Activated B cell treated with CpG ODN at 0.5 μM for 24 hours (primary cell): ENCODE results near the gene KNSTRN. TPM values are rescaled to one million over a fixed set of nuclear protein-coding genes. Genes with fewer than 3 reads are reported as not detected.

Experiments
- ATAC-seq: fragments of 200-7000 bp; cut with Tn5 transposase; one replicate; pipeline ENCODE4 v1.10.0; 2021; ENCODE audit warnings: low read depth, mild to moderate bottlenecking, moderate library complexity
- CTCF ChIA-PET: fragments of 350-600 bp; sonication (Branson Sonifier 250); formaldehyde crosslinking; loops from one replicate; lab custom pipeline; 2021; ENCODE audit warnings: antibody characterized with exemption; lab: Charles Lee
- POLR2A ChIA-PET: fragments of 350-600 bp; sonication (Branson Sonifier 250); formaldehyde crosslinking; loops from one replicate; lab custom pipeline; 2021; ENCODE audit warnings: antibody characterized with exemption; lab: Charles Lee
- DNase-seq: peaks from one replicate; pipeline ENCODE4 v3.0.0; 2022
- H3K27ac Mint-ChIP-seq: one replicate; pipeline ENCODE4 v1.8.0; 2020; ENCODE audit warnings: mixed read lengths
- H3K27me3 Mint-ChIP-seq: one replicate; pipeline ENCODE4 v1.8.0; 2021; ENCODE audit warnings: mixed read lengths
- H3K36me3 Mint-ChIP-seq: one replicate; pipeline ENCODE4 v1.8.0; 2021; ENCODE audit warnings: low read depth, mixed read lengths
- H3K4me1 Mint-ChIP-seq: one replicate; pipeline ENCODE4 v1.8.0; 2021; ENCODE audit warnings: mixed read lengths
- H3K4me3 Mint-ChIP-seq: one replicate; pipeline ENCODE4 v1.8.0; 2020; ENCODE audit warnings: mild to moderate bottlenecking, mixed read lengths
- H3K9me3 Mint-ChIP-seq: one replicate; pipeline ENCODE4 v1.8.0; 2020; ENCODE audit warnings: mixed read lengths
- CTCF ChIP-seq: fragments of 200-600 bp; IDR thresholded peaks from one replicate; pipeline ENCODE4 v1.8.0; 2022; ENCODE audit warnings: antibody characterized with exemption, mild to moderate bottlenecking
- intact Hi-C: fragments of 100-400 bp; cut with micrococcal nuclease; formaldehyde crosslinking; loops from one replicate; pipeline ENCODE4 v1.15.1; 2024
- total RNA-seq: library from RNA; stranded (reverse); gene quantifications from 2 replicates; pipeline ENCODE4 v1.2.3, GENCODE V29; 2022

The KNSTRN gene
- total RNA-seq, 1 donor from 2014 or later: 11.5 TPM

- no peak overlapping the region for H3K4me3 Mint-ChIP-seq
- no peak for ATAC-seq
- ChIA-PET CTCF (interaction anchor here (0.6 to 8.8 kb wide), 4 partner anchors 77 to 152 kb away, joined by 3 to 113 read pairs (median 3); no protein-coding TSS in a partner anchor), POLR2A (no interaction called here)
- H3K36me3 Mint-ChIP-seq: peaks cover 5% of the 10 kb centered on the region
- intact Hi-C loops: loop anchor here (10.0 kb wide), 1 partner anchor 382 kb away; no protein-coding TSS in a partner anchor
- no peaks in the 10 kb centered on the region for H3K9me3 Mint-ChIP-seq
- no peak for DNase-seq
- H3K27me3 Mint-ChIP-seq: no peaks in the 10 kb centered on the region
- no peak overlapping the region for H3K27ac Mint-ChIP-seq
- TF ChIP-seq CTCF: no peak
- no peaks in the 10 kb centered on the region for H3K4me1 Mint-ChIP-seq
Measured at GRCh38 chr15:40427188-40427587, 44.7 kb downstream of the KNSTRN start.

DNA sequence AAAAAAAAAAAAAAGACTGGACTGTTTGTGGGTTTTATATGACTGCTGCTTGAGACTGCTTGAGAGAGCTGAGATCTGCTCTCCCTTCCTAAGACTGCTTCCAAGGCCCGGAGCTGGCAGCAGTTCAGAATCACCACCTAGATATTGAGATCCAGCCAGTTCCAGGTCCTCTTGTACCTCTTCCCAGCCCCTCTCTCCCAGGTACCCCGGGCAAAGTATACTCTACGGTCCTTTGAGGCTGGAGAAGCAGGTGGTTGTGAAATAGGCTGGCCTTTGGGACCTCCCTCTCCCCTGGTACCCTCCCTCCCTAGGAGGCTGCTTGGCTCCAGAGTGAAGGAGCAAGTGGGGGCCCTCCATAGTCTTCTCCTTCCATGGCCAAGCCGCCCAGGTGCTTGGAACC is 45.7 kb downstream of the KNSTRN start:
- intact Hi-C loops: loop anchor here (10.0 kb wide), 1 partner anchor 383 kb away; no protein-coding TSS in a partner anchor
- DNase-seq (no peak), ATAC-seq (no peak)
- Mint-ChIP-seq H3K36me3 (peaks cover 5% of the 10 kb centered on the region), H3K27ac (no peak overlapping the region), H3K9me3 (no peaks in the 10 kb centered on the region), H3K27me3 (no peaks in the 10 kb centered on the region), H3K4me3 (no peak overlapping the region), H3K4me1 (no peaks in the 10 kb centered on the region)
- no peak for TF ChIP-seq CTCF
- ChIA-PET POLR2A (no interaction called here), CTCF (no interaction called here)

DNA sequence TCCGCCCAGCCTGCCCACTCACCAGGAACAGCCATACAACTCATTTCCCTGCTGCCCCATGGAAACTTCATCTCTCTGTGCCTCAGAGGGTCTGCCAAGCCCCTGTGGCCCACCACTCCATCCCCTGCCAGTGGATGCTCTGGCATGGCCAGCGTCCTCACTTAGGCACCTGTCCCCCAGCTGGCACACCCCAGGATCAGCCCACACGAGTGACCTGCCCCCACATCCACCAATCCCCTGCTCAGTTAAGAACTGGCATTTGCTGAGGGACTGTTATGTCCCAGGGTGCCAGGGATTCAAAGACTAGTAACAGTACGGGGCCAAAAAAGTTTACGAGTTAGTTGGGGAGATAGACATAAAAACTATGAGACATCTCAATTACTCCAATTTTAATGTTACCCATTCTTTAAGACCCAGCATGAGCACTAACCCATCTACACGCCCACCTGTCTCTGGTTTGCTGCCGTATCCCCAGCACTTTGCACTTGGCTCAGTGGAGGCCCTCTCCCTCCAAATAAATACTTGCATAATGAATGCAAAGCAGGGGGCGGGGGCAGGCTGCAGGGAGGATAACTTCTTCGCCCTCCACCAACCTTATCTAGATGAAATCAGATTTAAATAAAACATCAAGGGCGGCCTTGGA is 46.7 kb downstream of the KNSTRN start:
- ATAC-seq (no peak), DNase-seq (no peak)
- H3K4me3 Mint-ChIP-seq: no peak overlapping the region
- POLR2A ChIA-PET: no interaction called here
- TF ChIP-seq CTCF: no peak
- CTCF ChIA-PET: no interaction called here
- H3K27me3 Mint-ChIP-seq: no peaks in the 10 kb centered on the region
- H3K27ac Mint-ChIP-seq: no peak overlapping the region
- intact Hi-C loops: loop anchor here (10.0 kb wide), 1 partner anchor 384 kb away; no protein-coding TSS in a partner anchor
- H3K4me1 Mint-ChIP-seq: no peaks in the 10 kb centered on the region
- peaks cover 5% of the 10 kb centered on the region for H3K36me3 Mint-ChIP-seq
- no peaks in the 10 kb centered on the region for H3K9me3 Mint-ChIP-seq

GRCh38 chr15:40430271-40430805 is 47.8 kb downstream of the KNSTRN start:
- no peaks in the 10 kb centered on the region for H3K9me3 Mint-ChIP-seq
- POLR2A ChIA-PET: no interaction called here
- H3K36me3 Mint-ChIP-seq: peaks cover 5% of the 10 kb centered on the region
- intact Hi-C loops: loop anchor here (10.0 kb wide), 1 partner anchor 646 kb away; the partner anchor contains the start of gene FSIP1
- peaks cover 1% of the 10 kb centered on the region for H3K4me1 Mint-ChIP-seq
- H3K4me3 Mint-ChIP-seq: no peak overlapping the region
- H3K27me3 Mint-ChIP-seq: peaks cover 1% of the 10 kb centered on the region
- CTCF ChIA-PET: no interaction called here
- ATAC-seq: no peak
- no peak for DNase-seq
- TF ChIP-seq CTCF: no peak
- H3K27ac Mint-ChIP-seq: no peak overlapping the region

- peaks cover 37% of the 10 kb centered on the region for H3K4me1 Mint-ChIP-seq
- POLR2A ChIA-PET: interaction anchor here (0.5 to 0.6 kb wide), 2 partner anchors 45 to 72 kb away, joined by 3 to 8 read pairs; no protein-coding TSS in a partner anchor
- H3K27ac Mint-ChIP-seq: no peak overlapping the region
Measured at GRCh38 chr15:40435023-40435709, 52.6 kb downstream of the KNSTRN start.

More at GRCh38 chr15:40435023-40435709, 52.6 kb downstream of the KNSTRN start:
- intact Hi-C loops: loop anchor here (10.0 kb wide), 1 partner anchor 650 kb away; the partner anchor contains the start of gene FSIP1
- Mint-ChIP-seq H3K9me3 (no peaks in the 10 kb centered on the region), H3K27me3 (peaks cover 27% of the 10 kb centered on the region), H3K36me3 (peaks cover 2% of the 10 kb centered on the region), H3K4me3 (peak overlapping the region; percentile 59)
- TF ChIP-seq CTCF: no peak
- DNase-seq (no peak), ATAC-seq (no peak)
- CTCF ChIA-PET: interaction anchor here (0.9 to 1.0 kb wide), 2 partner anchors 13 to 92 kb away, joined by 3 read pairs; no protein-coding TSS in a partner anchor
